ENCODE data around the gene HEXIM1.

HEXIM1 gene

GRCh38 chr17:45150911-45151809 is 2.9 kb downstream of the HEXIM1 start:
- H3K27ac ChIP-seq: peak overlapping the region; percentile 99
- no peak for TF ChIP-seq CTCF (conservative IDR thresholded peaks at IDR 0.05)

GRCh38 chr17:45155029-45155428 is 6.8 kb downstream of the HEXIM1 start:
- TF ChIP-seq CTCF (conservative IDR thresholded peaks at IDR 0.05): no peak
- peak overlapping the region; percentile 100 for H3K27ac ChIP-seq

DNA sequence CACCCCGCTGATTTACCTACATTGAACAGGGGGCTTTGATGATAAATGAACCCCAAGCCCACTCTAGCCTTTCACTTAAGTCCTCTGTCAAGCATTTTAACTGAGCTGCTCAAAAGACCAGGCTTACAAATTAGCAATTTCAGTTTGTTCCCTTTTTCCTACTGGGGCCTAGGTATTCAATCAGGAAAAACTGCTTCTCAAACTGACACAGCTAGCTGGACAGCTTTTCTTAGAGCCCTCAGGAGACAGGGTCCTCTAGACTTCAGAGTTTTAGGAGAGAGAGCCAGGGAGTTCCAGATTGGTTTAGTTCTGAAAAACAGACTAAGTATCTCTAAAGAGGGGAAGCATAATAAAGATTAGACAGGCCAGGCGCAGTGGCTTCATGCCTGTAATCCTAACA is 7.2 kb downstream of the HEXIM1 start:
- TF ChIP-seq CTCF (conservative IDR thresholded peaks at IDR 0.05): no peak
- peak overlapping the region; percentile 100 for H3K27ac ChIP-seq

GRCh38 chr17:45156242-45156641 is 8.0 kb downstream of the HEXIM1 start:
- TF ChIP-seq CTCF (conservative IDR thresholded peaks at IDR 0.05): no peak
- peak overlapping the region; percentile 100 for H3K27ac ChIP-seq

DNA sequence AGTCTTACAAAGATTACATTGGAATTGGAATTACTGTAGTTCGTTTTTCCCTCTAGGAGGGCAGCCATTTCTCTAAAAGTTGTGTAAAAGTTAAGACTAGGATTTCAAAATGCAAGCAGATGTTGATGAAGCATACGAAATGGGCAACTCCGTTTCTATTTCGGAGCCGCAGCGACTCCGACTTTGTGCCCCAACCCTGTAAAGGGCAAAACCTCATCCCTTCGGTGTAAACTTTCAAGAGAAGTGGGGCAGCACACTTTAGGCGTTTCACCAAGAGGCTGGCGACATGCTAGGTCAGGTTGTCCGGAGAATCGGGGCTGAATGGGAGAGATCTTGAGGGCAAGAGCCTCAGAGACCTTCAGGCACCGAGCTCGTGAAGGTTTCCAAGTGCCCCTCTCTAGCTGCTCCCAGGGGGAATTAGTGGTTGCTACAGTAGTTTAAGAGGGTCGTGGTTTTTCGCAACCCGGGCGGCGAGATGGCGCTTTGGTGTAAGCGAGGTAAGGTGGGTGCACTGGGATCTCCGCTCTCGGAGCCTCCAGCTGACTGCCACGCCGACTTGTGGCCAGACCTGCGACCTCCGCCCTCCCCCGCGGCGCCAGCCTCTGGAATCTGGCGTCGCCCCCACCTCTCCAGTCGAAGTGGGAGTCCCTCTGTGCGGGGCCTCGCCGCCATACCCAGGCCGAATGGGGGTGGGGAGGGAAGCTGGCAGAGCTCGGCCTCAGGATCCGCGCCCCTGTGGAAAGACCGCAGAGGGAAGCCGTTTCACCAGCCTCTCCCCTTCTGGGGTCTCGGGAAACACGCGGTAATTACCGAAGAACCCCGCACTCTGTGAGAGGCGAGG is 12.4 kb downstream of the HEXIM1 start:
- TF ChIP-seq CTCF (conservative IDR thresholded peaks at IDR 0.05): peak; percentile 44
- H3K27ac ChIP-seq: peak overlapping the region; percentile 100

GRCh38 chr17:45161288-45162024 is 13.2 kb downstream of the HEXIM1 start, which contains the start of gene HEXIM2:
Gene HEXIM2 (plus strand): TSS chr17:45161875. CDS start chr17:45162794, 919 bp downstream.
- TF ChIP-seq CTCF (conservative IDR thresholded peaks at IDR 0.05): no peak

More at GRCh38 chr17:45161288-45162024, 13.2 kb downstream of the HEXIM1 start, which contains the start of gene HEXIM2:
- peak within 1 kb of the TSS; percentile 100 for H3K27ac ChIP-seq
